ENCODE measurements around the gene ASIC4.

The ASIC4 gene

GRCh38 chr2:219475278-219475677 is 39.0 kb upstream of the ASIC4 start:
- Mint-ChIP-seq H3K27ac (no peak overlapping the region), H3K4me1 (peaks cover 4% of the 10 kb centered on the region), H3K36me3 (no peaks in the 10 kb centered on the region), H3K9me3 (no peaks in the 10 kb centered on the region), H3K27me3 (peaks cover 31% of the 10 kb centered on the region), H3K4me3 (no peak overlapping the region)
- ATAC-seq (ENCODE audit: low read depth) (no peak), DNase-seq (ENCODE audit: low spot score in 2 of 2) (no peak)

GRCh38 chr2:219475697-219476651 is 38.3 kb upstream of the ASIC4 start:
- H3K27me3 Mint-ChIP-seq = peaks cover 32% of the 10 kb centered on the region
- H3K4me3 Mint-ChIP-seq = peak overlapping the region; percentile 11
- no peak overlapping the region for H3K27ac Mint-ChIP-seq
- H3K36me3 Mint-ChIP-seq = no peaks in the 10 kb centered on the region
- ATAC-seq (ENCODE audit: low read depth) (peak; percentile 53), DNase-seq (ENCODE audit: low spot score in 2 of 2) (peak in 1 of 2 donors; percentile 34)
- peaks cover 4% of the 10 kb centered on the region for H3K4me1 Mint-ChIP-seq
- no peaks in the 10 kb centered on the region for H3K9me3 Mint-ChIP-seq

- no peak for DNase-seq (ENCODE audit: low spot score in 2 of 2)
- no peaks in the 10 kb centered on the region for H3K9me3 Mint-ChIP-seq
- H3K4me3 Mint-ChIP-seq = no peak overlapping the region
- H3K36me3 Mint-ChIP-seq = no peaks in the 10 kb centered on the region
- no peak for ATAC-seq (ENCODE audit: low read depth)
- peaks cover 4% of the 10 kb centered on the region for H3K4me1 Mint-ChIP-seq
- no peak overlapping the region for H3K27ac Mint-ChIP-seq
- peaks cover 29% of the 10 kb centered on the region for H3K27me3 Mint-ChIP-seq
Measured at GRCh38 chr2:219476652-219477151, 37.6 kb upstream of the ASIC4 start.

- Mint-ChIP-seq H3K9me3 (no peaks in the 10 kb centered on the region), H3K27me3 (peaks cover 29% of the 10 kb centered on the region), H3K27ac (no peak overlapping the region), H3K4me1 (peaks cover 4% of the 10 kb centered on the region), H3K4me3 (no peak overlapping the region), H3K36me3 (no peaks in the 10 kb centered on the region)
- ATAC-seq (ENCODE audit: low read depth) = no peak
- DNase-seq (ENCODE audit: low spot score in 2 of 2) = no peak
Measured at GRCh38 chr2:219477179-219477578, 37.1 kb upstream of the ASIC4 start.

- ATAC-seq (ENCODE audit: low read depth) = no peak
- no peaks in the 10 kb centered on the region for H3K36me3 Mint-ChIP-seq
- H3K9me3 Mint-ChIP-seq = no peaks in the 10 kb centered on the region
- H3K4me3 Mint-ChIP-seq = no peak overlapping the region
- no peak for DNase-seq (ENCODE audit: low spot score in 2 of 2)
- H3K27ac Mint-ChIP-seq = no peak overlapping the region
- H3K4me1 Mint-ChIP-seq = peaks cover 4% of the 10 kb centered on the region
- H3K27me3 Mint-ChIP-seq = peaks cover 26% of the 10 kb centered on the region
Measured at GRCh38 chr2:219477815-219478214, 36.5 kb upstream of the ASIC4 start.

GRCh38 chr2:219478916-219479315 is 35.4 kb upstream of the ASIC4 start:
- Mint-ChIP-seq H3K36me3 (no peaks in the 10 kb centered on the region), H3K27me3 (peaks cover 23% of the 10 kb centered on the region)

GRCh38 chr2:219480004-219480403 is 34.3 kb upstream of the ASIC4 start:
- Mint-ChIP-seq H3K9me3 (no peaks in the 10 kb centered on the region), H3K4me1 (peaks cover 4% of the 10 kb centered on the region), H3K27ac (no peak overlapping the region), H3K36me3 (no peaks in the 10 kb centered on the region), H3K27me3 (peaks cover 26% of the 10 kb centered on the region), H3K4me3 (no peak overlapping the region)
- ATAC-seq (ENCODE audit: low read depth) (no peak), DNase-seq (ENCODE audit: low spot score in 2 of 2) (no peak)

More at GRCh38 chr2:219478916-219479315, 35.4 kb upstream of the ASIC4 start:
- Mint-ChIP-seq H3K27ac (no peak overlapping the region), H3K9me3 (no peaks in the 10 kb centered on the region), H3K4me1 (peaks cover 4% of the 10 kb centered on the region), H3K4me3 (no peak overlapping the region)
- DNase-seq (ENCODE audit: low spot score in 2 of 2) = no peak
- no peak for ATAC-seq (ENCODE audit: low read depth)

GRCh38 chr2:219482674-219483405 is 31.4 kb upstream of the ASIC4 start:
- Mint-ChIP-seq H3K27me3 (peaks cover 18% of the 10 kb centered on the region), H3K4me3 (no peak overlapping the region), H3K27ac (no peak overlapping the region), H3K36me3 (no peaks in the 10 kb centered on the region), H3K9me3 (no peaks in the 10 kb centered on the region), H3K4me1 (no peaks in the 10 kb centered on the region)
- DNase-seq (ENCODE audit: low spot score in 2 of 2) (no peak), ATAC-seq (ENCODE audit: low read depth) (no peak)

GRCh38 chr2:219483451-219484342 is 30.6 kb upstream of the ASIC4 start:
- Mint-ChIP-seq H3K36me3 (no peaks in the 10 kb centered on the region), H3K4me3 (peak overlapping the region; percentile 75), H3K27me3 (peaks cover 22% of the 10 kb centered on the region), H3K27ac (no peak overlapping the region), H3K4me1 (no peaks in the 10 kb centered on the region), H3K9me3 (no peaks in the 10 kb centered on the region)
- peak; percentile 26 for ATAC-seq (ENCODE audit: low read depth)
- DNase-seq (ENCODE audit: low spot score in 2 of 2) = peak in 1 of 2 donors; percentile 25

- no peak for DNase-seq (ENCODE audit: low spot score in 2 of 2)
- Mint-ChIP-seq H3K4me1 (no peaks in the 10 kb centered on the region), H3K4me3 (peak overlapping the region; percentile 75), H3K9me3 (no peaks in the 10 kb centered on the region), H3K27ac (no peak overlapping the region), H3K36me3 (no peaks in the 10 kb centered on the region), H3K27me3 (peaks cover 22% of the 10 kb centered on the region)
- ATAC-seq (ENCODE audit: low read depth) = peak; percentile 26
Measured at GRCh38 chr2:219484343-219485200, 29.7 kb upstream of the ASIC4 start.

- DNase-seq (ENCODE audit: low spot score in 2 of 2) (no peak), ATAC-seq (ENCODE audit: low read depth) (no peak)
- no peaks in the 10 kb centered on the region for H3K9me3 Mint-ChIP-seq
- peak overlapping the region; percentile 3 for H3K4me3 Mint-ChIP-seq
- no peaks in the 10 kb centered on the region for H3K4me1 Mint-ChIP-seq
- no peaks in the 10 kb centered on the region for H3K36me3 Mint-ChIP-seq
- H3K27ac Mint-ChIP-seq = no peak overlapping the region
- H3K27me3 Mint-ChIP-seq = peaks cover 22% of the 10 kb centered on the region
Measured at GRCh38 chr2:219485201-219485580, 29.1 kb upstream of the ASIC4 start.

- Mint-ChIP-seq H3K9me3 (no peaks in the 10 kb centered on the region), H3K4me1 (no peaks in the 10 kb centered on the region), H3K27me3 (peaks cover 17% of the 10 kb centered on the region), H3K27ac (no peak overlapping the region), H3K36me3 (no peaks in the 10 kb centered on the region), H3K4me3 (no peak overlapping the region)
- no peak for ATAC-seq (ENCODE audit: low read depth)
- DNase-seq (ENCODE audit: low spot score in 2 of 2) = no peak
Measured at GRCh38 chr2:219486380-219486959, 27.8 kb upstream of the ASIC4 start.

Data from memory B cell (primary cell).